Endothelial cell of umbilical vein (primary cell): ENCODE data around the gene A1BG. TPM values are rescaled to one million over a fixed set of nuclear protein-coding genes. Genes with fewer than 3 reads are reported as not detected.
A peak's percentile ranks its signal among the peaks of the same experiment; 100 is the strongest.

ENCODE experiments used
- BruUV-seq: library from RNA; stranded (reverse); fragments of 400-500 nt; replicated peaks from 2 replicates; lab custom pipeline; 2021; lab: Mats Ljungman, UMichigan
- CTCF ChIA-PET: fragments of 300-600, 350-600 bp; sonication (Branson Sonifier 250); formaldehyde crosslinking; loops from one replicate; lab custom pipeline; 2021; ENCODE audit warnings: antibody characterized with exemption, inconsistent platforms; lab: Charles Lee
- POLR2A ChIA-PET: fragments of 300-600, 350-600 bp; sonication (Branson Sonifier 250); formaldehyde crosslinking; loops from one replicate; lab custom pipeline; 2021; ENCODE audit warnings: antibody characterized with exemption, inconsistent platforms; lab: Charles Lee
- DNase-seq: peaks from one replicate; pipeline ENCODE4 v3.0.0-alpha.2; 2011; ENCODE audit warnings: low read depth, low spot score
- FAIRE-seq: peaks from 2 replicates; lab custom pipeline; 2011; peaks lifted over from hg19 to GRCh38; lab: Jason Lieb, UNC
- H2AFZ ChIP-seq: 2 replicates; pipeline ENCODE4 v1.6.0; 2012; ENCODE audit warnings: low read depth, low read length, control low read depth, inconsistent platforms
- H3K27ac ChIP-seq: 2 replicates; pipeline ENCODE4 v1.5.1; 2011; ENCODE audit warnings: low read depth, mild to moderate bottlenecking, control low read depth, low read length, moderate library complexity; ENCODE audit not compliant: insufficient read depth
- H3K27me3 ChIP-seq, 2 experiments: 2 replicates each; pipeline versions ENCODE4 v1.6.0 to v1.6.1; 2011; ENCODE audit warnings: low read length in 2 of 2, mixed read lengths in 1 of 2; ENCODE audit not compliant: control insufficient read depth in 2 of 2, insufficient read depth in 2 of 2
- H3K36me3 ChIP-seq, 2 experiments: 2 replicates in 1 of 2; 3 replicates in 1 of 2; pipeline ENCODE4 v1.5.1; 2011; ENCODE audit warnings: low read length in 2 of 2, mild to moderate bottlenecking in 1 of 2, moderate library complexity in 1 of 2; ENCODE audit not compliant: control insufficient read depth in 2 of 2, insufficient read depth in 2 of 2; ENCODE audit errors: extremely low read depth in 1 of 2
- H3K4me1 ChIP-seq: 3 replicates; pipeline ENCODE4 v1.5.1; 2011; ENCODE audit warnings: mild to moderate bottlenecking, low read length; ENCODE audit not compliant: control insufficient read depth, insufficient read depth; ENCODE audit errors: extremely low read depth
- H3K4me2 ChIP-seq: 2 replicates; pipeline ENCODE4 v1.6.1; 2011; ENCODE audit warnings: low read length, control low read depth, mixed read lengths; ENCODE audit not compliant: insufficient read depth
- H3K4me3 ChIP-seq, 3 experiments: fragments of 200-600 bp in 1 of 3; sonication (generic), shearing (Covaris generic) in 1 of 3; replicated peaks in 1 of 3; 2 replicates each; pipeline ENCODE4 v1.5.1; 2011 to 2016; ENCODE audit warnings: control low read depth in 3 of 3, low read length in 3 of 3, mild to moderate bottlenecking in 2 of 3, inconsistent platforms in 1 of 3, low read depth in 1 of 3, moderate library complexity in 1 of 3; ENCODE audit not compliant: insufficient read depth in 1 of 3
- H3K79me2 ChIP-seq: 2 replicates; pipeline ENCODE4 v1.6.0; 2012; ENCODE audit warnings: low read length, inconsistent platforms; ENCODE audit not compliant: control insufficient read depth, insufficient read depth
- H3K9ac ChIP-seq: replicated peaks from 2 replicates; pipeline ENCODE3; 2011; ENCODE audit warnings: low read length, control low read depth; ENCODE audit not compliant: insufficient read depth; ENCODE audit errors: extremely low read depth
- H3K9me1 ChIP-seq: replicated peaks from 3 replicates; pipeline ENCODE4 v1.6.0; 2011; ENCODE audit warnings: mild to moderate bottlenecking, low read length; ENCODE audit not compliant: control insufficient read depth, insufficient read depth; ENCODE audit errors: extremely low read depth
- H3K9me3 ChIP-seq: replicated peaks from 2 replicates; pipeline ENCODE4 v1.5.1; 2012; ENCODE audit warnings: low read length, inconsistent platforms; ENCODE audit not compliant: control insufficient read depth, insufficient read depth
- H4K20me1 ChIP-seq: replicated peaks from 2 replicates; pipeline ENCODE3; 2011; ENCODE audit warnings: mild to moderate bottlenecking, low read length; ENCODE audit not compliant: control insufficient read depth, insufficient read depth; ENCODE audit errors: extremely low read depth
- CTCF ChIP-seq, 2 donors: IDR thresholded peaks; 1 replicate in 1 of 2; 2 replicates in 1 of 2; pipeline ENCODE4 v1.5.1; 2011; ENCODE audit warnings: low read length in 2 of 2, mild to moderate bottlenecking in 2 of 2, moderate library complexity in 2 of 2, control low read depth in 1 of 2, inconsistent platforms in 1 of 2, low read depth in 1 of 2; ENCODE audit not compliant: insufficient read depth in 1 of 2; ENCODE audit errors: extremely low read depth in 1 of 2
- EZH2 ChIP-seq: IDR thresholded peaks from 2 replicates; pipeline ENCODE4 v1.6.1; 2012; ENCODE audit warnings: borderline replicate concordance, low read depth, mild to moderate bottlenecking, moderate library complexity, low read length, inconsistent platforms; ENCODE audit not compliant: severe bottlenecking
- FOS ChIP-seq: IDR thresholded peaks from 2 replicates; pipeline ENCODE4 v1.6.1; 2011; ENCODE audit warnings: mild to moderate bottlenecking, low read length, moderate library complexity, borderline replicate concordance; ENCODE audit not compliant: insufficient read depth
- GATA2 ChIP-seq: IDR thresholded peaks from 2 replicates; pipeline ENCODE4 v1.7.0; 2011; ENCODE audit warnings: low read depth, mild to moderate bottlenecking, moderate library complexity, mixed read lengths, low read length; ENCODE audit not compliant: insufficient read length, insufficient read depth
- JUN ChIP-seq: IDR thresholded peaks from 2 replicates; pipeline ENCODE4 v1.6.1; 2011; ENCODE audit warnings: borderline replicate concordance, low read depth; ENCODE audit not compliant: insufficient read length, insufficient read depth
- MAX ChIP-seq: IDR thresholded peaks from 2 replicates; pipeline ENCODE4 v1.6.1; 2011; ENCODE audit not compliant: insufficient read depth, insufficient read length
- MYC ChIP-seq: IDR thresholded peaks from one replicate; pipeline ENCODE4 v1.6.1; 2011; ENCODE audit warnings: mild to moderate bottlenecking, low read depth, low read length
- POLR2A ChIP-seq: IDR thresholded peaks from 2 replicates; pipeline ENCODE4 v1.6.1; 2012; ENCODE audit warnings: low read depth, mild to moderate bottlenecking, control low read depth, low read length
- POLR2AphosphoS5 ChIP-seq: IDR thresholded peaks from 2 replicates; pipeline ENCODE4 v1.6.1; 2012; ENCODE audit warnings: low read depth, mild to moderate bottlenecking, control low read depth, low read length, moderate library complexity; ENCODE audit not compliant: insufficient read depth
- dilution Hi-C: fragments of 300-500 bp; cut with MboI; formaldehyde crosslinking; loops from one replicate; pipeline ENCODE4 v1.15.0; 2019; ENCODE audit warnings: low sequenced_read_pairs; ENCODE audit not compliant: extremely low pct_ligation_motif_present
- intact Hi-C: fragments of 100-400 bp; cut with micrococcal nuclease; formaldehyde crosslinking; loops from one replicate; pipeline ENCODE4 v1.10.0; 2022
- polyA plus RNA-seq, 4 experiments: library from polyadenylated mRNA; depleted of rRNA in 3 of 4; stranded (reverse) in 3 of 4; unstranded in 1 of 4; fragments of >200 nt; gene quantifications; 2 replicates each; pipeline versions ENCODE4 v1.2.1 to v1.2.3, GENCODE V29; 2011 to 2012; ENCODE audit warnings: missing spikeins in 1 of 4
- total RNA-seq: library from RNA; stranded (reverse); gene quantifications from 2 replicates; pipeline ENCODE4 v1.2.3, GENCODE V29; 2021

The A1BG gene
- total and polyA plus RNA-seq, 2 donors (not counting 3 experiments of a cell fraction or from before 2014, with no cell fraction given), result 2.3 to 3.7 TPM

DNA sequence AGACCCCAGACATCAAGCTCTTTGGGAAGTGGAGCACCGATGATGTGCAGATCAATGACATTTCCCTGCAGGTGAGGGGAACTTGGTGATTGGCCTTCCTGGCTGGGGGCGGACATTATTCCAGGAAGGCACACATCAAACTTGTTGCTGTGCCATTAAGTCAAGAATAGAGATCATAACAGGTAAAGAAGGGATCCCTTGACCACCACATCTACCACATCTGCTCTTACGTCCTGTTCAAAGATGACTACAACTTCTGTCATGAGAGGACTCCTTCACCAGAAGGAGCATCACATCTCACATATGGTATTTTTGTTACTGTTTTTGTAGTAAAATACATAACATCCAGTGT is 34.9 kb upstream of the A1BG start:
- dilution Hi-C loops (no loop called here), intact Hi-C loops (no loop called here)
- CTCF ChIA-PET, result no interaction called here
- Histone ChIP-seq H3K79me2 (peaks cover 36% of the 10 kb centered on the region), H3K9me3 (no peaks in the 10 kb centered on the region), H3K27ac (no peak overlapping the region), H3K4me1 (peaks cover 17% of the 10 kb centered on the region), H4K20me1 (peaks cover 2% of the 10 kb centered on the region), H3K36me3 (peaks cover 5 to 6% of the 10 kb centered on the region in 2 experiments), H2AFZ (no peak overlapping the region), H3K27me3 (no peaks in the 10 kb centered on the region), H3K4me3 (peak overlapping the region; percentile 67 to 93 (median 75)), H3K9ac (peak overlapping the region; percentile 91), H3K9me1 (no peaks in the 10 kb centered on the region), H3K4me2 (peak overlapping the region; percentile 74)
- POLR2A ChIA-PET, result no interaction called here
- DNase-seq, result no peak
- FAIRE-seq, result no peak
- TF ChIP-seq POLR2AphosphoS5 (no peak), MYC (no peak), GATA2 (no peak), FOS (no peak)
- BruUV-seq, result no TSS peak

DNA sequence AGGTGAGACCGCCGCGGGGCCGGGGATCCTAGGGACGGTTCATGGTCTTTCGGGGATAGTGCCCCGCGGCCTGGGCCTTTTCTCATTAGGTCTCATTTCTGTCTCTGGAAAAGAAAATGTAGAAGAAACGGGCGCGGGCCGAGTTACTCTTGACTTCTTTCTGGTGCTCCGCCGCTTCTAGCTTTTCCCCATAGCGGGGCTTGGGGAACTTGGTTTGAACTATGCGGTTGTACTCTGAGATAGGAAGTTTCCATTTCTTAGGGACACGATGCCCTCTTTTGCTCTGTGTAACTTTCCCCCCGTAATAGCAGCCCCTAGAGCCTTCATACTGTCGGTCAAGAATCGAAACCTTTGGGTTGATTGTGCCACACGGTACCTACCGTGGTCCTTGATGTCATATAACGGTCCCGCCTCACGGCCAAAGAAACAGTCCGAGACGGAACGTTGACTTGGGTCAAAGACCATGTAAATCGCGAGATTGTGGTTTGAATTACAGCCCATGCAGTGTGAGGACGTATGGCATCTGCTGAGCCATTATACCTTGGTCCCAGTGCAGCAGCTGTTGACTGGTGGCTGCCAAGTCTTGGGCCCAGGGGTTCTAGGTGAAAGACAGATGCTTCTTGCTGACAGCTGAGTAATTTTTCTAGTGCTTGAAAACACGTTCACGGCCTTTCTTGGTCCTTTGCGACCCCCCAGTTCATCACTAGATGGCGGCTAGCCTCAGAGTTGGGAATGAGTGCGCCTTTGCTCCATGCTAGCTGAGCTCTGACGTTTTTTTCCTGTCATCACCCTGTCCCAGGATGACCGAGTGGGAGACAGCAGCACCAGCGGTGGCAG is 34.3 kb upstream of the A1BG start:
- H3K4me3 ChIP-seq, result peak overlapping the region; percentile 67 to 93 (median 75)
- H3K27ac ChIP-seq, result peak overlapping the region; percentile 42
- H3K36me3 ChIP-seq, result peaks cover 0 to 5% of the 10 kb centered on the region in 2 experiments
- no peaks in the 10 kb centered on the region for H3K9me3 ChIP-seq
- H3K27me3 ChIP-seq, result no peaks in the 10 kb centered on the region
- dilution Hi-C loops (no loop called here), intact Hi-C loops (loop anchor here (1.0 to 2.0 kb wide), 3 partner anchors 8 to 172 kb away; partner anchors contain the start of gene RNF225)
- peak overlapping the region; percentile 91 for H3K9ac ChIP-seq
- ChIA-PET CTCF (no interaction called here), POLR2A (no interaction called here)
- TSS peak; percentile 63 for BruUV-seq
- no peak overlapping the region for H2AFZ ChIP-seq
- peak; percentile 4 for FAIRE-seq
- H3K9me1 ChIP-seq, result no peaks in the 10 kb centered on the region
- H4K20me1 ChIP-seq, result peaks cover 2% of the 10 kb centered on the region
- H3K4me2 ChIP-seq, result peak overlapping the region; percentile 74
- peaks cover 17% of the 10 kb centered on the region for H3K4me1 ChIP-seq
- DNase-seq, result no peak
- H3K79me2 ChIP-seq, result peaks cover 36% of the 10 kb centered on the region
- TF ChIP-seq MYC (no peak), MAX (no peak), GATA2 (no peak), EZH2 (no peak), POLR2A (no peak), POLR2AphosphoS5 (no peak), JUN (no peak), FOS (no peak), CTCF (IDR thresholded peaks at IDR 0.05; ENCODE audit: extremely low read depth in 1 of 2, insufficient read depth in 1 of 2, low read depth in 1 of 2, low read length in 2 of 2) (no peak)
